Measurements from ENCODE around the gene SH3BP5.

Gene SH3BP5

GRCh38 chr3:15332405-15333098 is at the start of gene SH3BP5:
SH3BP5 (minus strand) TSS chr3:15332586; CDS start chr3:15332408, 178 bp downstream.
- TF ChIP-seq, protein P1, sequence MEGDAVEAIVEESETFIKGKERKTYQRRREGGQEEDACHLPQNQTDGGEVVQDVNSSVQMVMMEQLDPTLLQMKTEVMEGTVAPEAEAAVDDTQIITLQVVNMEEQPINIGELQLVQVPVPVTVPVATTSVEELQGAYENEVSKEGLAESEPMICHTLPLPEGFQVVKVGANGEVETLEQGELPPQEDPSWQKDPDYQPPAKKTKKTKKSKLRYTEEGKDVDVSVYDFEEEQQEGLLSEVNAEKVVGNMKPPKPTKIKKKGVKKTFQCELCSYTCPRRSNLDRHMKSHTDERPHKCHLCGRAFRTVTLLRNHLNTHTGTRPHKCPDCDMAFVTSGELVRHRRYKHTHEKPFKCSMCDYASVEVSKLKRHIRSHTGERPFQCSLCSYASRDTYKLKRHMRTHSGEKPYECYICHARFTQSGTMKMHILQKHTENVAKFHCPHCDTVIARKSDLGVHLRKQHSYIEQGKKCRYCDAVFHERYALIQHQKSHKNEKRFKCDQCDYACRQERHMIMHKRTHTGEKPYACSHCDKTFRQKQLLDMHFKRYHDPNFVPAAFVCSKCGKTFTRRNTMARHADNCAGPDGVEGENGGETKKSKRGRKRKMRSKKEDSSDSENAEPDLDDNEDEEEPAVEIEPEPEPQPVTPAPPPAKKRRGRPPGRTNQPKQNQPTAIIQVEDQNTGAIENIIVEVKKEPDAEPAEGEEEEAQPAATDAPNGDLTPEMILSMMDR (IDR thresholded peaks at IDR 0.05; ENCODE audit: insufficient read depth, low read length, missing control alignments): peak; percentile 75
- ChIA-PET CTCF (interaction anchor here (0.7 to 11.6 kb wide), 28 partner anchors 8 to 225 kb away, joined by 3 to 155 read pairs (median 5); no protein-coding TSS in a partner anchor), POLR2A (interaction anchor here (0.7 to 1.1 kb wide), 5 partner anchors 13 to 224 kb away, joined by 3 to 4 read pairs (median 3); no protein-coding TSS in a partner anchor)
- peak within 1 kb of the TSS; percentile 90 for H3K4me3 ChIP-seq (ENCODE audit: low read depth, low read length)
- DNase-seq (ENCODE audit: low read depth, low spot score): no peak

- TF ChIP-seq, protein P1 (IDR thresholded peaks at IDR 0.05; ENCODE audit: insufficient read depth, low read length, missing control alignments): no peak
- no peak overlapping the region for H3K4me3 ChIP-seq (ENCODE audit: low read depth, low read length)
- ChIA-PET CTCF (interaction anchor here (0.6 to 14.5 kb wide), 7 partner anchors 17 to 178 kb away, joined by 3 to 366 read pairs (median 5); partner anchors contain the start of gene SH3BP5), POLR2A (interaction anchor here (0.6 kb wide), 1 partner anchor 52 kb away, joined by 3 read pairs; no protein-coding TSS in a partner anchor)
- no peak for DNase-seq (ENCODE audit: low read depth, low spot score)
Measured at GRCh38 chr3:15380980-15381890, 48.8 kb upstream of the SH3BP5 start.

DNA sequence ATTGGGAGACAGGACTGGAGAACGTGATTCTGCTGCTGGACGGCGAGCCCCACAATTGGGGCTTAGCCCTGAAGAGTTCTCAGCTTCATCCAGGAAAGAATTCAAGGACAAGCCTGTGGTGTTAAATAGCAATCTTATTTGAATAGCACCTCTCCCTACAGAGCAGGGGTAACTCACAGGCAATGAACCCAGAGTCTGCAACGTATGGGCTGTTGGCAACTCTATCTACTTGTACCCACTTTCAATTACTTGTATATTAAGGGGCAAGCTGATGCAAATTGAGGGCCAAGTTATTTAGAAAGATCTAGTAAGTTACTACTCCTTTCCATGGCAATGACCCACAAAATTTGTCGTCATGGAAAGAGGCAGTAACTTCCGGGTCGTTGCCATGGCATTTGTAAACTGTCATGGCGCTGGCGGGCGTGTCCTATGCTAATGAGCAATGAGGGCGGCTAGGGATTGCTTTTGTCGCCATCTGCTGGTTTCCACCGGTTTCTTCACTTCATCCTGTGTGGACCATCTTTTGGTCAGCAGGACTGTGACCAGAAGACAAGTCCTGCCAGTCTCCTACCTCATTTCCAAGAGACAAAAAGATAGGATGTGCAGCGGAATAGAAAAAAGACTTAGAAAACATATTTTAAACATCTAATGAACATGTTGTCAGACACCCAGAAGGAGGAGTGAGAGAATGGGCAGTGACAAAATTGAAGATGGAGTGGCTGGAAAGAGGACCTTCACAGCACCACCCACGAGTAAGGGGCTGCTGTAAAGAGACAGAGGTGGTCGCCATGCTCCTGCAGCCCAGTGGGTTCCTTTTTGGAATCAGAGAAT is 45.8 kb upstream of the SH3BP5 start:
- no peak overlapping the region for H3K4me3 ChIP-seq (ENCODE audit: low read depth, low read length)
- peak; percentile 61 for DNase-seq (ENCODE audit: low read depth, low spot score)
- ChIA-PET CTCF (interaction anchor here (0.7 to 14.5 kb wide), 16 partner anchors 9 to 178 kb away, joined by 3 to 366 read pairs (median 5); partner anchors contain the start of gene SH3BP5), POLR2A (no interaction called here)
- TF ChIP-seq, protein P1 (IDR thresholded peaks at IDR 0.05; ENCODE audit: insufficient read depth, low read length, missing control alignments): peak; percentile 69

- CTCF ChIA-PET: interaction anchor here (14.5 kb wide), 1 partner anchor 109 kb away, joined by 366 read pairs; no protein-coding TSS in a partner anchor
- POLR2A ChIA-PET: no interaction called here
Measured at GRCh38 chr3:15375461-15376000, 43.1 kb upstream of the SH3BP5 start.

GRCh38 chr3:15372918-15373317 is 40.5 kb upstream of the SH3BP5 start:
- ChIA-PET CTCF (interaction anchor here (1.4 to 14.5 kb wide), 2 partner anchors 40 to 106 kb away, joined by 5 to 366 read pairs; partner anchors contain the start of gene SH3BP5), POLR2A (no interaction called here)
- DNase-seq (ENCODE audit: low read depth, low spot score): no peak
- H3K4me3 ChIP-seq (ENCODE audit: low read depth, low read length): no peak overlapping the region
- TF ChIP-seq, protein P1 (IDR thresholded peaks at IDR 0.05; ENCODE audit: insufficient read depth, low read length, missing control alignments): no peak

More at GRCh38 chr3:15375461-15376000, 43.1 kb upstream of the SH3BP5 start:
- DNase-seq (ENCODE audit: low read depth, low spot score): no peak
- H3K4me3 ChIP-seq (ENCODE audit: low read depth, low read length): no peak overlapping the region
- TF ChIP-seq, protein P1 (IDR thresholded peaks at IDR 0.05; ENCODE audit: insufficient read depth, low read length, missing control alignments): no peak

Data from AG04449 (cell line).